SKM-1 treated with dmso at 0.1 percent for 144 hours (cell line): ENCODE results near the gene MED28.
"Not testable (repeated sequence)": the region's sequence is repeated elsewhere in the genome, so short reads cannot be mapped to it uniquely, and the experiment has no call there.

Experiments
- DNase-seq: peaks from one replicate; lab custom pipeline; 2025; ENCODE audit not compliant: unreplicated experiment; lab: John Stamatoyannopoulos, UW

The MED28 gene

GRCh38 chr4:17616283-17616682 lies 1.8 kb downstream of the MED28 start:
- DNase-seq: no peak

- no peak for DNase-seq
These were observed 4.5 kb downstream of the MED28 start for GRCh38 chr4:17618926-17619325.

- DNase-seq: no peak
These were observed 5.1 kb downstream of the MED28 start for GRCh38 chr4:17619416-17620105.

GRCh38 chr4:17623451-17624001 lies 9.1 kb downstream of the MED28 start:
- no peak for DNase-seq

GRCh38 chr4:17624821-17625220 lies 10.4 kb downstream of the MED28 start:
- no peak for DNase-seq

- no peak for DNase-seq
These were observed 15.8 kb downstream of the MED28 start for GRCh38 chr4:17630228-17630627.

- DNase-seq: no peak
These were observed 19.2 kb downstream of the MED28 start for GRCh38 chr4:17633600-17633999.

GRCh38 chr4:17635056-17635455 lies 20.6 kb downstream of the MED28 start:
- peak; percentile 16 for DNase-seq

- no peak for DNase-seq
These were observed 21.9 kb downstream of the MED28 start for GRCh38 chr4:17636341-17636695.

- DNase-seq: peak; percentile 60
These were observed 22.5 kb downstream of the MED28 start for GRCh38 chr4:17636696-17637622.

GRCh38 chr4:17639136-17639535 lies 24.7 kb downstream of the MED28 start:
- no peak for DNase-seq

- no peak for DNase-seq
These were observed 27.9 kb downstream of the MED28 start for GRCh38 chr4:17642398-17642783.

GRCh38 chr4:17646693-17647092 lies 32.3 kb downstream of the MED28 start:
- no peak for DNase-seq

- no peak for DNase-seq
These were observed 32.9 kb downstream of the MED28 start for GRCh38 chr4:17647176-17647806.

- no peak for DNase-seq
These were observed 33.5 kb downstream of the MED28 start for GRCh38 chr4:17647927-17648326.

- no peak for DNase-seq
These were observed 36.0 kb downstream of the MED28 start for GRCh38 chr4:17650406-17650805.

GRCh38 chr4:17654701-17655100 lies 40.3 kb downstream of the MED28 start:
- DNase-seq: no peak

- no peak for DNase-seq
These were observed 42.6 kb downstream of the MED28 start for GRCh38 chr4:17657090-17657489.

- DNase-seq: no peak
These were observed 43.4 kb downstream of the MED28 start for GRCh38 chr4:17657849-17658248.

- not testable (repeated sequence) for DNase-seq
These were observed 44.8 kb downstream of the MED28 start for GRCh38 chr4:17659196-17659595.

- no peak for DNase-seq
These were observed 48.3 kb downstream of the MED28 start for GRCh38 chr4:17662694-17663093.

GRCh38 chr4:17664755-17665154 lies 50.3 kb downstream of the MED28 start:
- DNase-seq: peak; percentile 90
